Measurements from ENCODE around the gene RAB39B. TPM values are rescaled to one million over a fixed set of nuclear protein-coding genes. Genes with fewer than 3 reads are reported as not detected.

The RAB39B gene
- total RNA-seq, 1 experiment from 2014 or later: 1.6 TPM

- peak; percentile 62 for DNase-seq (ENCODE audit: low spot score)
- in situ Hi-C loops (cut with HindIII; ENCODE audit: low sequenced_read_pairs): no loop called here
Observed at GRCh38 chrX:155216940-155217440, 47.3 kb downstream of the RAB39B start.

- DNase-seq (ENCODE audit: low spot score): peak; percentile 97
- in situ Hi-C loops (cut with HindIII; ENCODE audit: low sequenced_read_pairs): no loop called here
Observed at GRCh38 chrX:155216179-155216939, 47.9 kb downstream of the RAB39B start, which contains the start of gene VBP1. VBP1 (plus strand) TSS chrX:155216460; CDS start chrX:155216483, 23 bp downstream.

GRCh38 chrX:155215443-155216178 is 48.7 kb downstream of the RAB39B start:
- in situ Hi-C loops (cut with HindIII; ENCODE audit: low sequenced_read_pairs): no loop called here

GRCh38 chrX:155213731-155214130 is 50.6 kb downstream of the RAB39B start:
- in situ Hi-C loops (cut with HindIII; ENCODE audit: low sequenced_read_pairs): no loop called here
- no peak for DNase-seq (ENCODE audit: low spot score)

More at GRCh38 chrX:155215443-155216178, 48.7 kb downstream of the RAB39B start:
- DNase-seq (ENCODE audit: low spot score): no peak

- no peak for DNase-seq (ENCODE audit: low spot score)
- in situ Hi-C loops (cut with HindIII; ENCODE audit: low sequenced_read_pairs): no loop called here
Observed at GRCh38 chrX:155211208-155211607, 53.1 kb downstream of the RAB39B start.

Other genes starting within 250 kb of the RAB39B start
- gene F8, start 241.8 kb downstream of the RAB39B start, total RNA-seq (2014; rRNA removed; shearing (Covaris generic)): 0.18 and 0.44 TPM in 2 replicates
- gene FUNDC2, start 237.6 kb downstream of the RAB39B start, total RNA-seq (2014; rRNA removed; shearing (Covaris generic)): 44.2 and 69.2 TPM in 2 replicates
- gene CMC4, start 193.4 kb downstream of the RAB39B start, total RNA-seq (2014; rRNA removed; shearing (Covaris generic)): 5.0 and 25.7 TPM in 2 replicates
- gene MTCP1, start 193.4 kb downstream of the RAB39B start, total RNA-seq (2014; rRNA removed; shearing (Covaris generic)): 6.5 and 29.0 TPM in 2 replicates
- gene BRCC3, start 193.0 kb downstream of the RAB39B start, total RNA-seq (2014; rRNA removed; shearing (Covaris generic)): 6.0 and 8.9 TPM in 2 replicates
- 103 and 137 TPM in 2 replicates for gene VBP1, start 48.0 kb downstream of the RAB39B start, total RNA-seq (2014; rRNA removed; shearing (Covaris generic))
- 1.4 TPM in 1 of 2 replicates, not detected in the other for gene CLIC2, start 70.1 kb upstream of the RAB39B start, total RNA-seq (2014; rRNA removed; shearing (Covaris generic))
- 0.62 TPM in 1 of 2 replicates, not detected in the other for gene F8A2, start 117.6 kb upstream of the RAB39B start, total RNA-seq (2014; rRNA removed; shearing (Covaris generic))
- not detected in 2 replicates for gene F8A3, start 194.1 kb upstream of the RAB39B start, total RNA-seq (2014; rRNA removed; shearing (Covaris generic))

Measured in G401 (cell line).